Neutrophil (primary cell): ENCODE results near the gene RAD51B.
"Not testable (repeated sequence)": the region's sequence is repeated elsewhere in the genome, so short reads cannot be mapped to it uniquely, and the experiment has no call there.

Source experiments
- H3K27ac ChIP-seq: fragments of 200-600 bp; sonication (generic); 2 replicates; pipeline ENCODE4 v1.5.1; 2016; ENCODE audit warnings: mild to moderate bottlenecking, moderate library complexity
- H3K27me3 ChIP-seq: fragments of 200-600 bp; sonication (generic); 2 replicates; pipeline ENCODE4 v1.6.0; 2016; ENCODE audit warnings: mild to moderate bottlenecking
- H3K36me3 ChIP-seq: fragments of 200-600 bp; sonication (generic); 2 replicates; pipeline ENCODE4 v1.5.1; 2017
- H3K4me1 ChIP-seq, 2 experiments: fragments of 200-600 bp in 1 of 2; sonication (generic) in 1 of 2; 1 replicate in 1 of 2; 2 replicates in 1 of 2; pipeline versions ENCODE4 v1.5.1 to v1.6.1; 2013 to 2016; ENCODE audit warnings: low read depth in 1 of 2, low read length in 1 of 2, mild to moderate bottlenecking in 1 of 2, moderate library complexity in 1 of 2; ENCODE audit not compliant: control insufficient read depth in 1 of 2, insufficient read depth in 1 of 2
- H3K4me3 ChIP-seq, 2 experiments: fragments of 200-600 bp in 1 of 2; sonication (generic) in 1 of 2; 1 replicate in 1 of 2; 2 replicates in 1 of 2; pipeline ENCODE4 v1.5.1; 2013 to 2016; ENCODE audit warnings: low read depth in 1 of 2, low read length in 1 of 2, mild to moderate bottlenecking in 1 of 2, moderate library complexity in 1 of 2
- H3K9me3 ChIP-seq: fragments of 200-600 bp; sonication (generic); 2 replicates; pipeline ENCODE4 v1.5.1; 2016
- CTCF ChIP-seq: fragments of 200-600 bp; sonication (generic); IDR thresholded peaks from 2 replicates; pipeline ENCODE4 v1.5.1; 2016; ENCODE audit warnings: antibody characterized with exemption

Gene RAD51B

DNA sequence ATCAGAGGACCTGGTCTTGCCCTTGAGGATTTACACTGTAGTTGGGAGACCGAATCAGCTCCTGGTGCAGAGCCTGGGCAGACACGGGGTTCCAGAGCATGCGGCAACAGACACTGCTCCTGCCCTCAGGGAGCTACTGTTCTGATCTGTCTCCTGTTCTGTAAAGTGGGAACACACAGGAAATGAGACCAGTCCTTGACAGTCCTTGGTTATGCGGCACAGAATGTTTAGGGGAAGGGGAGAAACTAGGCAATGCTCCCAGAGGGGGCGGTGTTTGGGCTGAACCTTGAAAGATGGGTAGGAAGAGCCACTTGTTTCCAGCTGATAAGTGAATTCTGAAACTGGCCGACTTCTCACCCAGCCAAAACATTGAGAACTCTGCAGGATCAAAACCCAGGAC is 840.9 kb downstream of the RAD51B start:
- Histone ChIP-seq H3K9me3 (no peaks in the 10 kb centered on the region), H3K4me3 (no peak overlapping the region), H3K27ac (no peak overlapping the region), H3K27me3 (no peaks in the 10 kb centered on the region), H3K4me1 (peaks cover 0 to 4% of the 10 kb centered on the region in 2 experiments), H3K36me3 (no peaks in the 10 kb centered on the region)
- TF ChIP-seq CTCF: no peak

DNA sequence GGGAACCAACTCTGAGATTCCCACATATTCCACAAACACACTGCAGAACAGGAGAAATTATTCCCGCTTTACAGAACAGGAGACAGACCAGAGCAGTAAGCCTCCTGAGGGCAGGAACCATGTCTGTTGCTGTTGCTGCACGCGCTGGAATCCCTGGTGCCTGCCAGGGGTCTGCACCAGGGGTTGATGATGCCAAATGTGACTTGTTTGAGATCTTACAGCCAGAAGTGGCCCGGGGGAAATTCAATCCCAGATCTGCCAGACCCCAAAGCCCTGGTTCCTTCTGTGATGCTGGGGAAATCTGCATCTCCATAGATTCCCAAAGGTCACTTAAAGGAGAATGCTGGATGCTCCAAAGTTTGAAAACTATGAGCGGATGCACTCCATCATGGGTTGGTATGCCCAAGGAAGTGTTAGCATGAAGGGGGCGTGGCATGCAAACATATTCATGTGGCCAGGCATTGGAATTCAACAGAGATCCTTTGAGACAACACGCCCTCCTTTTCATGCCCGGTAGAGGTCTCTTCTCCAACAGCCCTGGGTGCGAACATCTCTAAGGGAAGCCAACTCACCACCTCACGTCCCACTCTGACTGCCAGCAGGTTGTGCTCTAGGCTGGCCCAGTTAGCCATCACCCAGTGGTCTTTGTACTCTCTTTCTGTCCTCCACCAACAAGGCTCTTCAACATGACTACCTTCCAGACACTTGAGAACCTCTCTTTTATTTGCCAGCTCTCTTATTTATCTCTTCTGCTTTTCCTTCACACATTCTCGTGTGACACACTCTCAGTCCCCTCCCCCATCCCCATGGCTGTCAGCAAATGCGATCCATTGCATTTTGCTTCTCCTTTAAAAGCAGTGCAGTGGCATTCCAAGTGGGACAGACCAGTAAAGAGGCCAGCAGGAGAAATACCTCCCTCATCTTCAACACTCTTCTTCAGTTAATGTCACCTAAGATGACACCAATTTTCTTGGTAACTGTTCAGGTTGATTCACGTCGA is 841.9 kb downstream of the RAD51B start:
- no peak overlapping the region for H3K27ac ChIP-seq
- no peak for TF ChIP-seq CTCF
- no peaks in the 10 kb centered on the region for H3K9me3 ChIP-seq
- no peaks in the 10 kb centered on the region for H3K27me3 ChIP-seq
- H3K4me3 ChIP-seq: no peak overlapping the region
- no peaks in the 10 kb centered on the region for H3K36me3 ChIP-seq
- H3K4me1 ChIP-seq: no peaks in the 10 kb centered on the region

GRCh38 chr14:68662392-68662791 is 842.8 kb downstream of the RAD51B start:
- Histone ChIP-seq H3K4me3 (no peak overlapping the region), H3K4me1 (no peaks in the 10 kb centered on the region), H3K27ac (no peak overlapping the region), H3K36me3 (no peaks in the 10 kb centered on the region), H3K27me3 (no peaks in the 10 kb centered on the region), H3K9me3 (no peaks in the 10 kb centered on the region)
- no peak for TF ChIP-seq CTCF

GRCh38 chr14:68662826-68663225 is 843.2 kb downstream of the RAD51B start:
- not testable (repeated sequence) for H3K36me3 ChIP-seq, H3K4me3 ChIP-seq, H3K4me1 ChIP-seq, H3K27me3 ChIP-seq, H3K27ac ChIP-seq, H3K9me3 ChIP-seq

GRCh38 chr14:68663385-68664076 is 844.0 kb downstream of the RAD51B start:
- H3K27ac ChIP-seq: no peak overlapping the region
- no peaks in the 10 kb centered on the region for H3K27me3 ChIP-seq
- H3K4me3 ChIP-seq: no peak overlapping the region
- H3K4me1 ChIP-seq: no peaks in the 10 kb centered on the region
- no peaks in the 10 kb centered on the region for H3K9me3 ChIP-seq
- TF ChIP-seq CTCF: no peak
- H3K36me3 ChIP-seq: no peaks in the 10 kb centered on the region

DNA sequence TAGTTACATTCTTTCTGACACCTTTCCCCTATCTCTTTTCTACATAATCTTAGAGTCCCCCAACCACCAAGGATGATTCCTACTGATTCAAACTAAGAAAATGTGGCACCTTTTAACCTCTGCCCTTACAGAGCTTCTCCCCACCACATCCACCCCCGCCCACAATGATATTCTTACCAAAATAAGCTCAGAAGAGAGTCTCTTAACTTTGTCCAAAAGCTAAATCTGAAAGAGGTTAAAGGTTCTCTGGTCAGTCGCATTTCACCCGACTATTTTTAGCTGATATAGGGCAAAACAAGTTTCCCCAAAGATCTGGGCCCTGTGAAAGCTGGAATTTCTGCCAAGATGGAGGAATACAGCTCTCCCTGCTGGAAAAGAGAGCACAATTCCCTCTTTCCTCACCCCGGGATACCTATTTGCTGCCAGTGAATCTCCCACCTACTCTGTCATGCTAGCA is 844.7 kb downstream of the RAD51B start:
- H3K4me3 ChIP-seq: no peak overlapping the region
- no peaks in the 10 kb centered on the region for H3K36me3 ChIP-seq
- TF ChIP-seq CTCF: no peak
- H3K27me3 ChIP-seq: no peaks in the 10 kb centered on the region
- no peak overlapping the region for H3K27ac ChIP-seq
- H3K9me3 ChIP-seq: no peaks in the 10 kb centered on the region
- no peaks in the 10 kb centered on the region for H3K4me1 ChIP-seq
